ENCODE data around the gene KCNJ15.

KCNJ15 gene

DNA sequence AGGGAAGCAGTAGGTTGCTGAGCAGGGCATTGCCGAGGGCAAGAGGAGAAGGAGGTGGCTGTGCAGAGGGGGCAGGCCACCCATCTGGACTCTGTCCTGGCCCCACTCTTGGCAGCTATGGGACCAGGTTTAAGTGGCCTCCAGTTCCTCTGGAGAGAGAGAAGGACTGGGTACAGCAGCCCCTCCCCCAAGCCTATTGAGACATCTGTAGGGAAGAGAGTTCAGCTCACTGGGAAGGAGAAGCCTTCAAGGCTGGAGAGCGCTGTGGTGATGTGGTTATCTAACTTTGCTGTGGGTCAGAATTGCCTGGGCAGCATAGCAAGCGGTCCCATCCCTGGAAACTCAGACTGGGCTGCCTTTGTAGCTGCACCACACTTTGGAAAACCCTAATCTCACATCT lies 93.9 kb downstream of the KCNJ15 start:
- H2BK5ac ChIP-seq (ENCODE audit: low read length), result no peak overlapping the region
- H2AFZ ChIP-seq (ENCODE audit: low read length), result no peak overlapping the region
- no peaks in the 10 kb centered on the region for H3K9me3 ChIP-seq (replicated peaks in 1 of 2; ENCODE audit: control insufficient read depth in 2 of 2, insufficient read depth in 1 of 2, low read depth in 1 of 2, low read length in 2 of 2)
- H2BK12ac ChIP-seq (ENCODE audit: low read length), result no peak overlapping the region
- peaks cover 0 to 3% of the 10 kb centered on the region in 2 donors for H3K4me1 ChIP-seq (ENCODE audit: control insufficient read depth in 2 of 2, insufficient read depth in 1 of 2, low read depth in 1 of 2, low read length in 2 of 2)
- H3K27me3 ChIP-seq (ENCODE audit: control insufficient read depth in 3 of 3, insufficient read depth in 3 of 3, low read depth in 1 of 3, low read length in 3 of 3), result peaks cover 0 to 13% (median 0%) of the 10 kb centered on the region in 3 experiments
- no peak overlapping the region for H2BK120ac ChIP-seq (ENCODE audit: low read depth, low read length)
- H3K36me3 ChIP-seq (replicated peaks in 1 of 2; ENCODE audit: control insufficient read depth in 2 of 2, insufficient read depth in 2 of 2, low read length in 2 of 2), result no peaks in the 10 kb centered on the region
- H2AK5ac ChIP-seq (ENCODE audit: low read depth, low read length), result peak overlapping the region; percentile 71
- no peak overlapping the region for H4K8ac ChIP-seq (ENCODE audit: low read depth, low read length)
- no CpG with 5 or more reads among the region's 3 CpGs for WGBS, 2 donors (ENCODE audit: extremely low coverage in 2 of 2, insufficient read length in 2 of 2, insufficient replicate concordance in 1 of 2)
- H3K18ac ChIP-seq (ENCODE audit: low read length), result peak overlapping the region; percentile 24
- no peak overlapping the region for H3K9ac ChIP-seq (ENCODE audit: low read depth, low read length, poor library complexity)
- H3K4me3 ChIP-seq (ENCODE audit: low read length in 2 of 2), result no peak overlapping the region
- H3K4ac ChIP-seq (ENCODE audit: low read length), result no peak overlapping the region
- H3K14ac ChIP-seq (ENCODE audit: low read length), result no peak overlapping the region
- H2BK15ac ChIP-seq (ENCODE audit: low read length), result no peak overlapping the region
- no peak overlapping the region for H3K4me2 ChIP-seq (ENCODE audit: insufficient read depth, low read length, poor library complexity, severe bottlenecking)
- no peaks in the 10 kb centered on the region for H3K79me1 ChIP-seq (ENCODE audit: low read depth, low read length)
- H3K27ac ChIP-seq (replicated peaks; ENCODE audit: low read length), result no peak overlapping the region
- H3K23ac ChIP-seq (ENCODE audit: low read depth, low read length, poor library complexity), result no peak overlapping the region
- no peak for DNase-seq (ENCODE audit: low spot score)
- H4K91ac ChIP-seq (ENCODE audit: low read depth, low read length, poor library complexity), result no peak overlapping the region

- Histone ChIP-seq H4K8ac (ENCODE audit: low read depth, low read length) (no peak overlapping the region), H4K91ac (ENCODE audit: low read depth, low read length, poor library complexity) (no peak overlapping the region), H3K79me1 (ENCODE audit: low read depth, low read length) (no peaks in the 10 kb centered on the region), H3K23ac (ENCODE audit: low read depth, low read length, poor library complexity) (no peak overlapping the region), H3K4me2 (ENCODE audit: insufficient read depth, low read length, poor library complexity, severe bottlenecking) (no peak overlapping the region), H2BK15ac (ENCODE audit: low read length) (no peak overlapping the region), H2BK120ac (ENCODE audit: low read depth, low read length) (no peak overlapping the region), H3K27ac (replicated peaks; ENCODE audit: low read length) (no peak overlapping the region), H3K9ac (ENCODE audit: low read depth, low read length, poor library complexity) (no peak overlapping the region), H3K36me3 (replicated peaks in 1 of 2; ENCODE audit: control insufficient read depth in 2 of 2, insufficient read depth in 2 of 2, low read length in 2 of 2) (no peaks in the 10 kb centered on the region), H3K4me3 (ENCODE audit: low read length in 2 of 2) (no peak overlapping the region), H3K4me1 (ENCODE audit: control insufficient read depth in 2 of 2, insufficient read depth in 1 of 2, low read depth in 1 of 2, low read length in 2 of 2) (peaks cover 0 to 3% of the 10 kb centered on the region in 2 donors), H3K9me3 (replicated peaks in 1 of 2; ENCODE audit: control insufficient read depth in 2 of 2, insufficient read depth in 1 of 2, low read depth in 1 of 2, low read length in 2 of 2) (no peaks in the 10 kb centered on the region), H2AK5ac (ENCODE audit: low read depth, low read length) (peak overlapping the region; percentile 71), H2BK5ac (ENCODE audit: low read length) (no peak overlapping the region), H2AFZ (ENCODE audit: low read length) (no peak overlapping the region), H3K27me3 (ENCODE audit: control insufficient read depth in 3 of 3, insufficient read depth in 3 of 3, low read depth in 1 of 3, low read length in 3 of 3) (peaks cover 0 to 13% (median 0%) of the 10 kb centered on the region in 3 experiments), H3K4ac (ENCODE audit: low read length) (no peak overlapping the region), H3K14ac (ENCODE audit: low read length) (peak overlapping the region; percentile 15), H3K18ac (ENCODE audit: low read length) (peak overlapping the region; percentile 4), H2BK12ac (ENCODE audit: low read length) (no peak overlapping the region)
- no CpG with 5 or more reads among the region's 16 CpGs for WGBS, 2 donors (ENCODE audit: extremely low coverage in 2 of 2, insufficient read length in 2 of 2, insufficient replicate concordance in 1 of 2)
- DNase-seq (ENCODE audit: low spot score), result no peak
Measured at GRCh38 chr21:38351176-38351959, 94.6 kb downstream of the KCNJ15 start.

DNA sequence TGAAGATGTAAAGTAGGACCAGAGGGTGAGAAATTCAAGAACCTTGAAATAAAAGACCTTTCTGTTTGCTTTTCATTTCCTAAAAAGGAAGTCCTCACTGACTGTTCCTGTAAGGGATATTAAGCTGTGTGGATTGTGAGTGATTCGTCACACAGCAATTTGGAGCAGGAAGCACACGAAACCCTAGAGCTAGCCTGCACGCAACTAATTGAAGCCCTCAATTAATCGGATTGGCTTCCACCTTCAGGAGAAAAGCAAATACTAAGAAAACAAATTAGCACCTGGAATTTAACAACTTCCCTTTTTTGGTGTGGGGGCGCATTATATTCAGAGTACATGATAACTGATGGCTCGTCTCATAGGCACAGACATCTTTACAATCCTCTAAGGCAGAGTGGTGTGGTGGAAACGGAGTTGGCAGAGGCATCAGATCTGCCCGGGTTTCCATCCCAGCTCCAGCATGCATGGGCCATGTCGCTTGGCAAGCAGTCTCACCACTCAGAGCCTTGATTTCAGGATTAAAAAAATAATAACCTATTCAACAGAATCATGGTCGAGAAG lies 95.2 kb downstream of the KCNJ15 start:
- no peaks in the 10 kb centered on the region for H3K36me3 ChIP-seq (replicated peaks in 1 of 2; ENCODE audit: control insufficient read depth in 2 of 2, insufficient read depth in 2 of 2, low read length in 2 of 2)
- WGBS, 2 donors (ENCODE audit: extremely low coverage in 2 of 2, insufficient read length in 2 of 2, insufficient replicate concordance in 1 of 2), result no CpG with 5 or more reads among the region's 10 CpGs
- no peak overlapping the region for H2BK120ac ChIP-seq (ENCODE audit: low read depth, low read length)
- H3K4me1 ChIP-seq (ENCODE audit: control insufficient read depth in 2 of 2, insufficient read depth in 1 of 2, low read depth in 1 of 2, low read length in 2 of 2), result peaks cover 0 to 3% of the 10 kb centered on the region in 2 donors
- no peak overlapping the region for H3K4me3 ChIP-seq (ENCODE audit: low read length in 2 of 2)
- H3K14ac ChIP-seq (ENCODE audit: low read length), result no peak overlapping the region
- H2AFZ ChIP-seq (ENCODE audit: low read length), result no peak overlapping the region
- no peak overlapping the region for H2BK5ac ChIP-seq (ENCODE audit: low read length)
- no peaks in the 10 kb centered on the region for H3K9me3 ChIP-seq (replicated peaks in 1 of 2; ENCODE audit: control insufficient read depth in 2 of 2, insufficient read depth in 1 of 2, low read depth in 1 of 2, low read length in 2 of 2)
- H3K79me1 ChIP-seq (ENCODE audit: low read depth, low read length), result no peaks in the 10 kb centered on the region
- H2BK15ac ChIP-seq (ENCODE audit: low read length), result no peak overlapping the region
- no peak overlapping the region for H2AK5ac ChIP-seq (ENCODE audit: low read depth, low read length)
- H3K27ac ChIP-seq (replicated peaks; ENCODE audit: low read length), result no peak overlapping the region
- H3K18ac ChIP-seq (ENCODE audit: low read length), result no peak overlapping the region
- no peak overlapping the region for H3K9ac ChIP-seq (ENCODE audit: low read depth, low read length, poor library complexity)
- H4K91ac ChIP-seq (ENCODE audit: low read depth, low read length, poor library complexity), result no peak overlapping the region
- no peak for DNase-seq (ENCODE audit: low spot score)
- peaks cover 0 to 13% (median 0%) of the 10 kb centered on the region in 3 experiments for H3K27me3 ChIP-seq (ENCODE audit: control insufficient read depth in 3 of 3, insufficient read depth in 3 of 3, low read depth in 1 of 3, low read length in 3 of 3)
- no peak overlapping the region for H2BK12ac ChIP-seq (ENCODE audit: low read length)
- H3K4ac ChIP-seq (ENCODE audit: low read length), result no peak overlapping the region
- no peak overlapping the region for H4K8ac ChIP-seq (ENCODE audit: low read depth, low read length)
- H3K23ac ChIP-seq (ENCODE audit: low read depth, low read length, poor library complexity), result no peak overlapping the region
- H3K4me2 ChIP-seq (ENCODE audit: insufficient read depth, low read length, poor library complexity, severe bottlenecking), result no peak overlapping the region

GRCh38 chr21:38352536-38353219 lies 95.9 kb downstream of the KCNJ15 start:
- H3K4ac ChIP-seq (ENCODE audit: low read length), result no peak overlapping the region
- H3K27ac ChIP-seq (replicated peaks; ENCODE audit: low read length), result no peak overlapping the region
- no peak overlapping the region for H3K9ac ChIP-seq (ENCODE audit: low read depth, low read length, poor library complexity)
- H2AK5ac ChIP-seq (ENCODE audit: low read depth, low read length), result no peak overlapping the region
- H3K18ac ChIP-seq (ENCODE audit: low read length), result no peak overlapping the region
- H3K23ac ChIP-seq (ENCODE audit: low read depth, low read length, poor library complexity), result no peak overlapping the region
- no peaks in the 10 kb centered on the region for H3K79me1 ChIP-seq (ENCODE audit: low read depth, low read length)
- no peaks in the 10 kb centered on the region for H3K9me3 ChIP-seq (replicated peaks in 1 of 2; ENCODE audit: control insufficient read depth in 2 of 2, insufficient read depth in 1 of 2, low read depth in 1 of 2, low read length in 2 of 2)
- peaks cover 0 to 3% of the 10 kb centered on the region in 2 donors for H3K4me1 ChIP-seq (ENCODE audit: control insufficient read depth in 2 of 2, insufficient read depth in 1 of 2, low read depth in 1 of 2, low read length in 2 of 2)
- peak; percentile 48 for DNase-seq (ENCODE audit: low spot score)
- no peak overlapping the region for H4K91ac ChIP-seq (ENCODE audit: low read depth, low read length, poor library complexity)
- no peak overlapping the region for H3K4me3 ChIP-seq (ENCODE audit: low read length in 2 of 2)
- peaks cover 0 to 13% (median 0%) of the 10 kb centered on the region in 3 experiments for H3K27me3 ChIP-seq (ENCODE audit: control insufficient read depth in 3 of 3, insufficient read depth in 3 of 3, low read depth in 1 of 3, low read length in 3 of 3)
- H3K4me2 ChIP-seq (ENCODE audit: insufficient read depth, low read length, poor library complexity, severe bottlenecking), result no peak overlapping the region
- H2BK15ac ChIP-seq (ENCODE audit: low read length), result no peak overlapping the region
- no CpG with 5 or more reads among the region's 6 CpGs for WGBS, 2 donors (ENCODE audit: extremely low coverage in 2 of 2, insufficient read length in 2 of 2, insufficient replicate concordance in 1 of 2)
- H2BK12ac ChIP-seq (ENCODE audit: low read length), result no peak overlapping the region
- H2AFZ ChIP-seq (ENCODE audit: low read length), result no peak overlapping the region
- no peaks in the 10 kb centered on the region for H3K36me3 ChIP-seq (replicated peaks in 1 of 2; ENCODE audit: control insufficient read depth in 2 of 2, insufficient read depth in 2 of 2, low read length in 2 of 2)
- no peak overlapping the region for H3K14ac ChIP-seq (ENCODE audit: low read length)
- H2BK5ac ChIP-seq (ENCODE audit: low read length), result no peak overlapping the region
- no peak overlapping the region for H4K8ac ChIP-seq (ENCODE audit: low read depth, low read length)
- H2BK120ac ChIP-seq (ENCODE audit: low read depth, low read length), result no peak overlapping the region
